Activated CD8-positive, alpha-beta memory T cell treated with anti-CD3 and anti-CD28 coated beads for 36 hours (primary cell): Measurements from ENCODE around the gene ZNF385C. TPM values are rescaled to one million over a fixed set of nuclear protein-coding genes. Genes with fewer than 3 reads are reported as not detected.
"Not testable (repeated sequence)": the region's sequence is repeated elsewhere in the genome, so short reads cannot be mapped to it uniquely, and the experiment has no call there.

ENCODE experiments used
- CTCF ChIA-PET: fragments of 350-600 bp; sonication (Branson Sonifier 250); formaldehyde crosslinking; loops from one replicate; lab custom pipeline; 2021; ENCODE audit warnings: antibody characterized with exemption; lab: Charles Lee
- POLR2A ChIA-PET: fragments of 350-600 bp; sonication (Branson Sonifier 250); formaldehyde crosslinking; loops from one replicate; lab custom pipeline; 2021; ENCODE audit warnings: antibody characterized with exemption; lab: Charles Lee
- total RNA-seq, 2 experiments: library from RNA; stranded (reverse); gene quantifications; one replicate each; pipeline ENCODE4 v1.2.3, GENCODE V29; 2021

The ZNF385C gene
- under 1 TPM in 1 of 2 experiments, not detected in 1; 0.10 TPM for total RNA-seq

GRCh38 chr17:42097691-42098631, at the start of gene ZNF385C:
Gene ZNF385C, minus strand, starts transcription at chr17:42098473. Its CDS starts 35,417 bp downstream, at chr17:42063056.
- CTCF ChIA-PET, result interaction anchor here (0.9 to 2.4 kb wide), 4 partner anchors 8 to 78 kb away, joined by 4 to 8 read pairs (median 5); partner anchors contain the start of gene NKIRAS2
- POLR2A ChIA-PET, result interaction anchor here (0.9 kb wide), 1 partner anchor 14 kb away, joined by 3 read pairs; no protein-coding TSS in a partner anchor

GRCh38 chr17:42146911-42147607, 48.8 kb upstream of the ZNF385C start:
- POLR2A ChIA-PET, result no interaction called here
- CTCF ChIA-PET, result interaction anchor here (0.7 kb wide), 1 partner anchor 37 kb away, joined by 4 read pairs; no protein-coding TSS in a partner anchor

GRCh38 chr17:42143138-42143537, 44.9 kb upstream of the ZNF385C start:
- POLR2A ChIA-PET, result interaction anchor here (0.6 kb wide), 1 partner anchor 11 kb away, joined by 3 read pairs; no protein-coding TSS in a partner anchor
- CTCF ChIA-PET, result not testable (repeated sequence)

GRCh38 chr17:42142371-42142896, 44.2 kb upstream of the ZNF385C start:
- ChIA-PET POLR2A (interaction anchor here (0.5 to 0.6 kb wide), 2 partner anchors 10 to 45 kb away, joined by 3 read pairs; no protein-coding TSS in a partner anchor), CTCF (no interaction called here)

- ChIA-PET CTCF (interaction anchor here (1.0 to 1.6 kb wide), 2 partner anchors 9 to 75 kb away, joined by 3 read pairs; no protein-coding TSS in a partner anchor), POLR2A (no interaction called here)
Measured at GRCh38 chr17:42141382-42141781, 43.1 kb upstream of the ZNF385C start.

- POLR2A ChIA-PET, result not testable (repeated sequence)
Measured at GRCh38 chr17:42140690-42141089, 42.4 kb upstream of the ZNF385C start.

GRCh38 chr17:42138749-42139492, 40.6 kb upstream of the ZNF385C start:
- ChIA-PET POLR2A (no interaction called here), CTCF (interaction anchor here (1.0 kb wide), 1 partner anchor 19 kb away, joined by 3 read pairs; no protein-coding TSS in a partner anchor)

More at GRCh38 chr17:42140690-42141089, 42.4 kb upstream of the ZNF385C start:
- CTCF ChIA-PET, result interaction anchor here (1.0 to 1.6 kb wide), 2 partner anchors 10 to 74 kb away, joined by 3 read pairs; no protein-coding TSS in a partner anchor

GRCh38 chr17:42136654-42137051, 38.4 kb upstream of the ZNF385C start:
- ChIA-PET POLR2A (interaction anchor here (0.7 kb wide), 1 partner anchor 16 kb away, joined by 5 read pairs; no protein-coding TSS in a partner anchor), CTCF (interaction anchor here (0.8 to 1.2 kb wide), 2 partner anchors 9 to 85 kb away, joined by 3 to 4 read pairs; no protein-coding TSS in a partner anchor)

- CTCF ChIA-PET, result interaction anchor here (0.8 kb wide), 2 partner anchors 8 to 177 kb away, joined by 3 read pairs; no protein-coding TSS in a partner anchor
- POLR2A ChIA-PET, result no interaction called here
Measured at GRCh38 chr17:42135664-42136653, 37.7 kb upstream of the ZNF385C start.

GRCh38 chr17:42135151-42135550, 36.9 kb upstream of the ZNF385C start:
- CTCF ChIA-PET, result interaction anchor here (0.8 kb wide), 1 partner anchor 178 kb away, joined by 3 read pairs; no protein-coding TSS in a partner anchor

GRCh38 chr17:42133461-42134041, 35.3 kb upstream of the ZNF385C start:
- CTCF ChIA-PET, result interaction anchor here (1.0 to 1.4 kb wide), 2 partner anchors 16 to 29 kb away, joined by 4 read pairs; no protein-coding TSS in a partner anchor
- POLR2A ChIA-PET, result no interaction called here

More at GRCh38 chr17:42135151-42135550, 36.9 kb upstream of the ZNF385C start:
- POLR2A ChIA-PET, result no interaction called here

- ChIA-PET CTCF (interaction anchor here (1.4 to 1.6 kb wide), 2 partner anchors 16 to 19 kb away, joined by 3 to 4 read pairs; no protein-coding TSS in a partner anchor), POLR2A (interaction anchor here (1.2 kb wide), 1 partner anchor 10 kb away, joined by 3 read pairs; no protein-coding TSS in a partner anchor)
Measured at GRCh38 chr17:42132941-42133340, 34.7 kb upstream of the ZNF385C start.

- CTCF ChIA-PET, result interaction anchor here (1.4 to 1.6 kb wide), 3 partner anchors 10 to 20 kb away, joined by 3 to 4 read pairs (median 3); partner anchors contain the start of gene HSPB9
- POLR2A ChIA-PET, result interaction anchor here (1.2 kb wide), 1 partner anchor 11 kb away, joined by 3 read pairs; no protein-coding TSS in a partner anchor
Measured at GRCh38 chr17:42131981-42132432, 33.7 kb upstream of the ZNF385C start.

- POLR2A ChIA-PET, result no interaction called here
- CTCF ChIA-PET, result interaction anchor here (0.8 to 1.4 kb wide), 2 partner anchors 9 to 64 kb away, joined by 3 read pairs; partner anchors contain the start of gene HSPB9
Measured at GRCh38 chr17:42131232-42131631, 33.0 kb upstream of the ZNF385C start.

GRCh38 chr17:42130310-42130936, 32.1 kb upstream of the ZNF385C start:
- POLR2A ChIA-PET, result interaction anchor here (0.9 to 1.8 kb wide), 2 partner anchors 9 to 18 kb away, joined by 4 to 7 read pairs; partner anchors contain the start of genes DHX58 and KAT2A

More at GRCh38 chr17:42130310-42130936, 32.1 kb upstream of the ZNF385C start:
- CTCF ChIA-PET, result interaction anchor here (0.5 to 0.8 kb wide), 2 partner anchors 63 to 295 kb away, joined by 3 to 4 read pairs; no protein-coding TSS in a partner anchor
